H1 (cell line): ENCODE measurements around the gene WDR4. TPM values are rescaled to one million over a fixed set of nuclear protein-coding genes. Genes with fewer than 3 reads are reported as not detected.

Experiments
- CTCF ChIA-PET: fragments of 300-600 bp; sonication (Branson Sonifier 250); formaldehyde crosslinking; loops from one replicate; lab custom pipeline; 2021; ENCODE audit not compliant: partially characterized antibody; lab: Charles Lee
- POLR2A ChIA-PET: fragments of 300-600 bp; sonication (Branson Sonifier 250); formaldehyde crosslinking; loops from one replicate; lab custom pipeline; 2021; ENCODE audit warnings: inconsistent platforms; ENCODE audit not compliant: partially characterized antibody; lab: Charles Lee
- DNase-seq, 2 experiments: peaks; one replicate each; pipeline versions ENCODE4 v3.0.0 to v3.0.0-alpha.2; 2010 to 2022; ENCODE audit warnings: low spot score in 2 of 2, low read depth in 1 of 2, mixed read lengths in 1 of 2
- FAIRE-seq: peaks from 2 replicates; lab custom pipeline; 2011; peaks lifted over from hg19 to GRCh38; lab: Jason Lieb, UNC
- H2AFZ ChIP-seq: 2 replicates; pipeline ENCODE4 v1.8.1; 2012; ENCODE audit warnings: low read length, inconsistent platforms
- H2AK5ac ChIP-seq: 2 replicates; pipeline ENCODE4 v1.6.1; 2013; ENCODE audit warnings: low read depth, low read length
- H2BK120ac ChIP-seq: replicated peaks from 2 replicates; pipeline ENCODE3; 2013; ENCODE audit warnings: low read depth, low read length, inconsistent platforms
- H2BK12ac ChIP-seq: 2 replicates; pipeline ENCODE4 v1.6.1; 2013; ENCODE audit warnings: low read depth, low read length
- H2BK15ac ChIP-seq: 2 replicates; pipeline ENCODE4 v1.6.1; 2013; ENCODE audit warnings: low read length
- H2BK20ac ChIP-seq: 2 replicates; pipeline ENCODE4 v1.6.1; 2013; ENCODE audit warnings: low read length
- H2BK5ac ChIP-seq: 2 replicates; pipeline ENCODE4 v1.6.1; 2013; ENCODE audit warnings: low read depth, low read length
- H3K14ac ChIP-seq: 2 replicates; pipeline ENCODE4 v1.6.1; 2013; ENCODE audit warnings: inconsistent platforms; ENCODE audit not compliant: insufficient read length
- H3K18ac ChIP-seq: 2 replicates; pipeline ENCODE4 v1.6.1; 2013; ENCODE audit warnings: low read length; ENCODE audit errors: extremely low read depth
- H3K23ac ChIP-seq: 2 replicates; pipeline ENCODE4 v1.6.1; 2013; ENCODE audit warnings: inconsistent platforms; ENCODE audit not compliant: insufficient read length
- H3K23me2 ChIP-seq: 2 replicates; pipeline ENCODE4 v1.6.1; 2013; ENCODE audit warnings: low read depth, low read length
- H3K27ac ChIP-seq: 2 replicates; pipeline ENCODE4 v1.6.1; 2011; ENCODE audit warnings: low read depth, low read length, inconsistent platforms
- H3K27me3 ChIP-seq, 4 experiments: replicated peaks in 1 of 4; 1 replicate in 1 of 4; 2 replicates in 3 of 4; pipeline versions ENCODE4 v1.6.1 to v1.8.1; 2011 to 2013; ENCODE audit warnings: low read length in 3 of 4, mild to moderate bottlenecking in 3 of 4, inconsistent platforms in 2 of 4, mixed read lengths in 2 of 4, moderate library complexity in 1 of 4; ENCODE audit not compliant: control insufficient read depth in 3 of 4, insufficient read depth in 3 of 4; ENCODE audit errors: extremely low read depth in 1 of 4
- H3K36me3 ChIP-seq, 4 experiments: 2 replicates each; pipeline versions ENCODE4 v1.6.1 to v1.8.1; 2011 to 2013; ENCODE audit warnings: mild to moderate bottlenecking in 4 of 4, low read length in 3 of 4, moderate library complexity in 2 of 4, control low read depth in 1 of 4, inconsistent platforms in 1 of 4; ENCODE audit not compliant: insufficient read depth in 4 of 4, control insufficient read depth in 2 of 4
- H3K4ac ChIP-seq: replicated peaks from 2 replicates; pipeline ENCODE3; 2013; ENCODE audit warnings: low read length, low read depth, mixed read lengths, inconsistent platforms; ENCODE audit not compliant: insufficient read length
- H3K4me1 ChIP-seq, 4 experiments: replicated peaks in 1 of 4; 1 replicate in 1 of 4; 2 replicates in 3 of 4; pipeline versions ENCODE4 v1.6.1 to v1.8.1; 2011 to 2013; ENCODE audit warnings: low read length in 3 of 4, inconsistent platforms in 2 of 4, mixed read lengths in 1 of 4; ENCODE audit not compliant: insufficient read depth in 4 of 4, control insufficient read depth in 3 of 4
- H3K4me2 ChIP-seq, 2 experiments: 2 replicates each; pipeline versions ENCODE4 v1.6.1 to v1.8.1; 2011 to 2013; ENCODE audit warnings: low read depth in 2 of 2, low read length in 2 of 2, control low read depth in 1 of 2, inconsistent platforms in 1 of 2, mild to moderate bottlenecking in 1 of 2; ENCODE audit not compliant: insufficient read depth in 1 of 2
- H3K4me3 ChIP-seq, 4 experiments: fragments of 200-600, 300-600 bp in 1 of 4; sonication (generic), shearing (Covaris generic), sonication (Bioruptor Twin) in 1 of 4; 2 replicates each; pipeline versions ENCODE4 v1.5.1 to v1.8.1; 2011 to 2016; ENCODE audit warnings: low read length in 4 of 4, low read depth in 3 of 4, control low read depth in 2 of 4, inconsistent platforms in 2 of 4, mild to moderate bottlenecking in 2 of 4, mixed read lengths in 1 of 4, moderate library complexity in 1 of 4; ENCODE audit not compliant: insufficient read depth in 2 of 4; ENCODE audit errors: extremely low read depth in 1 of 4
- H3K56ac ChIP-seq: replicated peaks from 2 replicates; pipeline ENCODE3; 2013; ENCODE audit warnings: low read depth, mild to moderate bottlenecking, mixed read lengths, low read length, inconsistent platforms; ENCODE audit not compliant: insufficient read length
- H3K79me1 ChIP-seq: 2 replicates; pipeline ENCODE4 v1.6.1; 2013; ENCODE audit warnings: low read depth, low read length, control low read depth
- H3K79me2 ChIP-seq, 2 experiments: 2 replicates each; pipeline versions ENCODE4 v1.6.1 to v1.8.1; 2012 to 2013; ENCODE audit warnings: low read length in 2 of 2, mild to moderate bottlenecking in 2 of 2, inconsistent platforms in 1 of 2; ENCODE audit not compliant: insufficient read depth in 2 of 2, control insufficient read depth in 1 of 2
- H3K9ac ChIP-seq, 4 experiments: replicated peaks in 1 of 4; 1 replicate in 1 of 4; 2 replicates in 3 of 4; pipeline versions ENCODE4 v1.6.1 to v1.8.1; 2011 to 2013; ENCODE audit warnings: low read depth in 3 of 4, low read length in 3 of 4, control low read depth in 2 of 4, mild to moderate bottlenecking in 2 of 4, moderate library complexity in 2 of 4, inconsistent platforms in 1 of 4; ENCODE audit errors: extremely low read depth in 1 of 4
- H3K9me3 ChIP-seq, 2 experiments: 2 replicates each; pipeline versions ENCODE4 v1.6.1 to v1.8.1; 2012 to 2013; ENCODE audit warnings: mild to moderate bottlenecking in 2 of 2, moderate library complexity in 2 of 2, control low read depth in 1 of 2, inconsistent platforms in 1 of 2, low read depth in 1 of 2, low read length in 1 of 2, mixed read lengths in 1 of 2; ENCODE audit not compliant: insufficient read depth in 2 of 2
- H4K20me1 ChIP-seq, 2 experiments: replicated peaks in 1 of 2; 2 replicates each; pipeline versions ENCODE3 to v1.8.1; 2011 to 2013; ENCODE audit warnings: inconsistent platforms in 2 of 2, low read length in 2 of 2, mild to moderate bottlenecking in 1 of 2; ENCODE audit not compliant: insufficient read depth in 2 of 2, control insufficient read depth in 1 of 2
- H4K5ac ChIP-seq: 2 replicates; pipeline ENCODE4 v1.6.1; 2013; ENCODE audit warnings: low read length, low read depth, mixed read lengths, inconsistent platforms; ENCODE audit not compliant: insufficient read length
- H4K8ac ChIP-seq: 2 replicates; pipeline ENCODE4 v1.8.0; 2013; ENCODE audit warnings: mild to moderate bottlenecking, moderate library complexity, low read length, inconsistent platforms; ENCODE audit not compliant: insufficient read depth; ENCODE audit errors: extremely low read depth
- H4K91ac ChIP-seq: replicated peaks from 2 replicates; pipeline ENCODE3; 2013; ENCODE audit warnings: low read length, mixed read lengths, inconsistent platforms; ENCODE audit not compliant: insufficient read length
- BCL11A ChIP-seq, 2 experiments: IDR thresholded peaks; one replicate each; pipeline ENCODE4 v1.6.1; 2011; ENCODE audit warnings: low read depth in 2 of 2, low read length in 2 of 2, mild to moderate bottlenecking in 2 of 2
- RAD21 ChIP-seq, 2 experiments: IDR thresholded peaks in 1 of 2; conservative IDR thresholded peaks in 1 of 2; 2 replicates each; pipeline ENCODE4 v1.6.1; 2011; ENCODE audit warnings: low read depth in 2 of 2, low read length in 2 of 2, improper control_type of control experiment in 1 of 2, inconsistent platforms in 1 of 2, mild to moderate bottlenecking in 1 of 2, moderate library complexity in 1 of 2
- SP2 ChIP-seq: IDR thresholded peaks from 2 replicates; pipeline ENCODE4 v1.6.1; 2012; ENCODE audit warnings: mild to moderate bottlenecking, low read length, inconsistent platforms
- WGBS, 2 experiments: shearing (Covaris generic) in 1 of 2; methylation state at CpG; one replicate each; pipeline versions ENCODE4 v1.1.6 to v1.1.7; 2013 to 2015; ENCODE audit warnings: low lambda C conversion rate in 2 of 2, mixed read lengths in 2 of 2, inconsistent platforms in 1 of 2, low coverage in 1 of 2, missing lambda C conversion rate in 1 of 2; ENCODE audit not compliant: insufficient replicate concordance in 2 of 2, insufficient coverage in 1 of 2, insufficient read length in 1 of 2; ENCODE audit errors: extremely low coverage in 1 of 2, missing lambda C conversion rate in 1 of 2; 5-methylcytosine and 5-hydroxymethylcytosine counted together
- polyA plus RNA-seq, 7 experiments: library from polyadenylated mRNA; depleted of rRNA in 3 of 7; stranded (reverse) in 5 of 7; unstranded in 2 of 7; fragments of >200 nt in 5 of 7; fragments of 200-250 nt in 2 of 7; gene quantifications; 1 replicate in 5 of 7; 2 replicates in 1 of 7; 4 replicates in 1 of 7; pipeline versions ENCODE4 v1.2.1 to v1.2.3, GENCODE V29; 2011 to 2013; ENCODE audit warnings: missing spikeins in 2 of 7, mixed read lengths in 2 of 7
- total RNA-seq: library from RNA; stranded (reverse); fragmentation: NEBNext Ultra II Directional; extraction: Animal tissue kit (Norgen Biotek cat#: 25700); gene quantifications from 2 replicates; pipeline ENCODE4 v1.2.1, GENCODE V29; 2021

WDR4 gene
- total and polyA plus RNA-seq, 2 of the 8 experiments (the other 6 are each of a cell fraction or from before 2014, with no cell fraction given) = 28.9 to 47.8 TPM

DNA sequence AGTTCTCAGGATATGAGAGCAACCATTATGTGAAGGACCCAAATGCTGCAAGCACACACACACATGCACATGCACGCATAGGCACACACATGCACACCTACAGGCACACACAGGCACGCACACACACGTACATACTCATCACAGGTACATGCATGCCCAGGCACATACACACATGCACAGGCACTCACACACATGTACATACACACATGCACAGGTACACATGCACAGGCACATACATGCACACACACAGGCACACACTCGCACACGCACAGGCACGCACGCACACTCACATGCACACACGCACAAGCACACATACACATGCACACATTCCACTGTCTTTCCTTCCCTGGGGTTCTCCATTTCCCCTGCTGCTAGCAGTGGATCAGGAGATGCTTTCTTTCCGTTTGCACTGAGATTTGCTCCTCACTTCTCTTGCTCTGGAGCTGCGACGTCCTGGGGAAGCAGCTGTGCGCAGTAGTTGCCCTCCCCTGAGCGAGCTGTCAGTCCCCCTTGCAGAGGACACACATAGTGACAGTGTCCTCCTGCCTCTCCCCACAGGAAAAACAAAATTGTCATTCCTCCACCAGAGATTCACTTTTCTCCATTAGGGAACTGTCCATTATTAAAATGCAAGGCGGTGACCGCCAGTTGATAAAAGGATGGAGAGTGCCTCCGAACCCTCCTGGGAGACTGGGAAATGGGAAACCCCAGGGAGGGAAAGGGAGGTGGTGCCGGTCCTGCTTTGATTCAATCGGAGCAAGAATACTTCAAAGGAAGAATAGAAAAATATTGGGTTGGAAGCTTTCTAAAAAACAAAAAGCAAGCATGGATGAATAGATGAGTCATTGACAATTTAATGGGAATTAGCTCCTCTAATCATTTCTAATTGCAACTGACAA lies 69.5 kb downstream of the WDR4 start:
- Histone ChIP-seq H3K23me2 (no peaks in the 10 kb centered on the region; the same call in 1 of the 2 replicates), H3K79me2 (no peaks in the 10 kb centered on the region), H3K18ac (peak overlapping the region; percentile 78; the same call in 1 of the 2 replicates), H3K23ac (no peak overlapping the region), H2BK12ac (peak overlapping the region; percentile 90; the same call in 1 of the 2 replicates), H4K8ac (no peak overlapping the region), H3K9ac (no peak overlapping the region; a peak in 1 of 7 replicates), H2AFZ (no peak overlapping the region), H2AK5ac (peak overlapping the region; percentile 88), H3K14ac (no peak overlapping the region), H2BK15ac (peak overlapping the region; percentile 93), H3K9me3 (peaks cover 6 to 8% of the 10 kb centered on the region in 2 experiments; a peak in 3 of 4 replicates), H3K27me3 (no peaks in the 10 kb centered on the region), H3K56ac (no peak overlapping the region), H3K4me1 (peaks cover 0 to 14% (median 4%) of the 10 kb centered on the region in 4 experiments; a peak in 5 of 7 replicates), H3K27ac (no peak overlapping the region), H4K91ac (peak overlapping the region; percentile 87), H3K36me3 (no peaks in the 10 kb centered on the region), H3K79me1 (no peaks in the 10 kb centered on the region), H2BK120ac (no peak overlapping the region), H2BK20ac (peak overlapping the region; percentile 13; the same call in 1 of the 2 replicates), H4K20me1 (peaks cover 0 to 3% of the 10 kb centered on the region in 2 experiments), H3K4me2 (no peak overlapping the region), H4K5ac (no peak overlapping the region), H3K4ac (no peak overlapping the region), H2BK5ac (peak overlapping the region; percentile 78), H3K4me3 (no peak overlapping the region)
- ChIA-PET POLR2A (interaction anchor here (0.6 to 2.3 kb wide), 8 partner anchors 8 to 29 kb away, joined by 3 to 8 read pairs (median 4); no protein-coding TSS in a partner anchor), CTCF (interaction anchor here (0.6 to 1.9 kb wide), 3 partner anchors 9 to 217 kb away, joined by 4 to 8 read pairs (median 4); no protein-coding TSS in a partner anchor)
- WGBS, 2 experiments = 87% methylated on average over 18 of the region's 18 CpGs; no CpG with 5 or more reads in 1 of the 2 experiments
- DNase-seq (peak in 1 of 2 experiments; percentile 40), FAIRE-seq (no peak)
- TF ChIP-seq SP2 (no peak), BCL11A (IDR thresholded peaks at IDR 0.05; ENCODE audit: low read depth in 2 of 2, low read length in 2 of 2) (no peak), RAD21 (IDR thresholded peaks at IDR 0.05 in 1 of 2, conservative IDR thresholded peaks at IDR 0.05 in 1 of 2; ENCODE audit: low read depth in 2 of 2, low read length in 2 of 2) (no peak)
